Measurements from ENCODE around the gene GIMAP7. TPM values are rescaled to one million over a fixed set of nuclear protein-coding genes. Genes with fewer than 3 reads are reported as not detected.
"Not testable (repeated sequence)": the region's sequence is repeated elsewhere in the genome, so short reads cannot be mapped to it uniquely, and the experiment has no call there.

Gene GIMAP7
- polyA plus RNA-seq, 1 of the 3 experiments (the other 2 are of a cell fraction): not detected

- TF ChIP-seq CHD2 (IDR thresholded peaks at IDR 0.05; ENCODE audit: low read length, partially characterized antibody): no peak
- TF ChIP-seq RFX5 (IDR thresholded peaks at IDR 0.05; ENCODE audit: low read length): no peak
- TF ChIP-seq NRF1 (IDR thresholded peaks at IDR 0.05; ENCODE audit: low read depth, low read length): no peak
- TF ChIP-seq NFIC (IDR thresholded peaks at IDR 0.05; ENCODE audit: borderline replicate concordance): no peak
- no peak for TF ChIP-seq EP300 (IDR thresholded peaks at IDR 0.05; ENCODE audit: borderline replicate concordance in 1 of 2, low read depth in 1 of 2, low read length in 1 of 2)
- no peak for TF ChIP-seq TEAD4 (IDR thresholded peaks at IDR 0.05; ENCODE audit: borderline replicate concordance, insufficient read depth)
- no peak for TF ChIP-seq SMC3 (IDR thresholded peaks at IDR 0.05; ENCODE audit: low read depth, low read length)
- TF ChIP-seq SIN3A (IDR thresholded peaks at IDR 0.05; ENCODE audit: borderline replicate concordance, low read depth, low read length): no peak
- TF ChIP-seq GABPA (IDR thresholded peaks at IDR 0.05; ENCODE audit: low read depth): no peak
- TF ChIP-seq GATA2 (CRISPR knock-in tag; IDR thresholded peaks at IDR 0.05): no peak
- no peak for TF ChIP-seq FOSL2 (IDR thresholded peaks at IDR 0.05; ENCODE audit: borderline replicate concordance, low read depth)
- TF ChIP-seq YY1 (IDR thresholded peaks at IDR 0.05; ENCODE audit: low read depth): no peak
These were observed 24.9 kb upstream of the GIMAP7 start (continued) for GRCh38 chr7:150489782-150490181.

DNA sequence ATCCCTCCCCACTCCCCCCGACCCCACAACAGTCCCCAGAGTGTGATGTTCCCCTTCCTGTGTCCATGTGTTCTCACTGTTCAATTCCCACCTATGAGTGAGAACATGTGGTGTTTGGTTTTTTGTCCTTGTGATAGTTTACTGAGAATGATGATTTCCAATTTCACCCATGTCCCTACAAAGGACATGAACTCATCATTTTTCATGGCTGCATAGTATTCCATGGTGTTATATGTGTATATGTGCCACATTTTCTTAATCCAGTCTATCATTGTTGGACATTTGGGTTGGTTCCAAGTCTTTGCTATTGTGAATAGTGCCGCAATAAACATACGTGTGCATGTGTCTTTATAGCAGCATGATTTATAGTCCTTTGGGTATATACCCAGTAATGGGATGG, 21.2 kb upstream of the GIMAP7 start:
- CTCF ChIA-PET; H3K9me3 ChIP-seq; H3K36me3 ChIP-seq (replicated peaks in 1 of 2; ENCODE audit: control insufficient read depth in 1 of 2, insufficient read depth in 2 of 2, low read length in 1 of 2); H3K27ac ChIP-seq (ENCODE audit: low read depth in 2 of 2, low read length in 1 of 2); H3F3A ChIP-seq (replicated peaks; ENCODE audit: insufficient read depth); H3K27me3 ChIP-seq (ENCODE audit: insufficient read depth); H3K4me3 ChIP-seq (ENCODE audit: low read depth in 2 of 2, low read length in 1 of 2); H3K79me2 ChIP-seq (ENCODE audit: insufficient read depth); H3K9ac ChIP-seq; H3K4me1 ChIP-seq (ENCODE audit: control insufficient read depth in 1 of 2, insufficient read depth in 2 of 2, low read depth in 1 of 2, low read length in 1 of 2); H3K4me2 ChIP-seq; POLR2A ChIA-PET; H2AFZ ChIP-seq (ENCODE audit: low read depth); H4K20me1 ChIP-seq (ENCODE audit: insufficient read depth); H3K9me2 ChIP-seq; DNase-seq: not testable (repeated sequence)
- WGBS (ENCODE audit: low lambda C conversion rate): 9% methylated on average over 3 of the region's 3 CpGs

- Histone ChIP-seq H3K4me3 (ENCODE audit: low read depth in 2 of 2, low read length in 1 of 2) (no peak overlapping the region), H3K79me2 (ENCODE audit: insufficient read depth) (no peaks in the 10 kb centered on the region), H4K20me1 (ENCODE audit: insufficient read depth) (no peaks in the 10 kb centered on the region), H3K27me3 (ENCODE audit: insufficient read depth) (no peaks in the 10 kb centered on the region; the same call in 1 of the 2 replicates), H3K36me3 (replicated peaks in 1 of 2; ENCODE audit: control insufficient read depth in 1 of 2, insufficient read depth in 2 of 2, low read length in 1 of 2) (no peaks in the 10 kb centered on the region), H2AFZ (ENCODE audit: low read depth) (no peak overlapping the region), H3F3A (replicated peaks; ENCODE audit: insufficient read depth) (no peaks in the 10 kb centered on the region), H3K9me2 (no peaks in the 10 kb centered on the region), H3K4me2 (no peak overlapping the region), H3K4me1 (ENCODE audit: control insufficient read depth in 1 of 2, insufficient read depth in 2 of 2, low read depth in 1 of 2, low read length in 1 of 2) (no peaks in the 10 kb centered on the region), H3K27ac (ENCODE audit: low read depth in 2 of 2, low read length in 1 of 2) (no peak overlapping the region), H3K9ac (no peak overlapping the region), H3K9me3 (no peaks in the 10 kb centered on the region)
- POLR2A ChIA-PET: no interaction called here
- CTCF ChIA-PET: interaction anchor here (1.9 kb wide), 1 partner anchor 12 kb away, joined by 5 read pairs; the partner anchor contains the start of gene GIMAP7
- TF ChIP-seq ELF1 (IDR thresholded peaks at IDR 0.05) (no peak), EP300 (IDR thresholded peaks at IDR 0.05; ENCODE audit: borderline replicate concordance in 1 of 2, low read depth in 1 of 2, low read length in 1 of 2) (no peak), SMC3 (IDR thresholded peaks at IDR 0.05; ENCODE audit: low read depth, low read length) (no peak), RCOR1 (IDR thresholded peaks at IDR 0.05; ENCODE audit: low read length) (no peak), FOXM1 (IDR thresholded peaks at IDR 0.05; ENCODE audit: low read depth) (no peak), SIN3A (IDR thresholded peaks at IDR 0.05; ENCODE audit: borderline replicate concordance, low read depth, low read length) (no peak), GATA2 (CRISPR knock-in tag; IDR thresholded peaks at IDR 0.05) (no peak), EZH2phosphoT487 (IDR thresholded peaks at IDR 0.05; ENCODE audit: borderline replicate concordance, low read depth) (no peak), RXRA (IDR thresholded peaks at IDR 0.05; ENCODE audit: borderline replicate concordance, low read depth) (no peak), RAD21 (IDR thresholded peaks at IDR 0.05; ENCODE audit: low read length) (no peak)
- TF ChIP-seq, protein P1, sequence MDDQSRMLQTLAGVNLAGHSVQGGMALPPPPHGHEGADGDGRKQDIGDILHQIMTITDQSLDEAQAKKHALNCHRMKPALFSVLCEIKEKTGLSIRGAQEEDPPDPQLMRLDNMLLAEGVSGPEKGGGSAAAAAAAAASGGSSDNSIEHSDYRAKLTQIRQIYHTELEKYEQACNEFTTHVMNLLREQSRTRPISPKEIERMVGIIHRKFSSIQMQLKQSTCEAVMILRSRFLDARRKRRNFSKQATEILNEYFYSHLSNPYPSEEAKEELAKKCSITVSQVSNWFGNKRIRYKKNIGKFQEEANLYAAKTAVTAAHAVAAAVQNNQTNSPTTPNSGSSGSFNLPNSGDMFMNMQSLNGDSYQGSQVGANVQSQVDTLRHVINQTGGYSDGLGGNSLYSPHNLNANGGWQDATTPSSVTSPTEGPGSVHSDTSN (IDR thresholded peaks at IDR 0.05): no peak
- no peak for DNase-seq
These were observed 12.2 kb upstream of the GIMAP7 start for GRCh38 chr7:150502519-150502918.

All from SK-N-SH (cell line).